SU-DHL-6 (cell line): Measurements from ENCODE around the gene ARHGAP4.
A peak's percentile ranks its signal among the peaks of the same experiment; 100 is the strongest.

Experiments used
- H2AFZ ChIP-seq: fragments of 200-600 bp; sonication (generic); 2 replicates; pipeline ENCODE4 v1.6.1; 2014; ENCODE audit warnings: low read depth, mild to moderate bottlenecking, moderate library complexity, mixed read lengths, antibody characterized with exemption, low read length; ENCODE audit not compliant: severe bottlenecking
- H3F3A ChIP-seq: fragments of 200-600 bp; shearing (Covaris generic); 2 replicates; pipeline ENCODE4 v1.6.0; 2016; ENCODE audit warnings: antibody characterized with exemption, mild to moderate bottlenecking; ENCODE audit not compliant: insufficient read depth
- H3K27ac ChIP-seq: fragments of 200-600 bp; sonication (generic); 2 replicates; pipeline ENCODE4 v1.5.1; 2016; ENCODE audit warnings: low read depth, mild to moderate bottlenecking, low read length, moderate library complexity, mixed read lengths
- H3K27me3 ChIP-seq: fragments of 200-600 bp; sonication (generic), shearing (Covaris generic); 2 replicates; pipeline ENCODE4 v1.6.0; 2014; ENCODE audit warnings: mild to moderate bottlenecking, low read length
- H3K36me3 ChIP-seq: fragments of 200-600 bp; sonication (generic); 2 replicates; pipeline ENCODE4 v1.6.1; 2014; ENCODE audit warnings: mild to moderate bottlenecking, low read length, mixed read lengths
- H3K4me2 ChIP-seq: fragments of 300-600, 200-600 bp; shearing (Covaris generic), sonication (generic); 2 replicates; pipeline ENCODE4 v1.6.0; 2014; ENCODE audit warnings: low read length, low read depth, mild to moderate bottlenecking; ENCODE audit not compliant: poor library complexity, severe bottlenecking
- H3K4me3 ChIP-seq: fragments of 200-600 bp; sonication (generic); 2 replicates; pipeline ENCODE4 v1.5.1; 2014; ENCODE audit warnings: antibody characterized with exemption, low read length, mild to moderate bottlenecking, mixed read lengths; ENCODE audit not compliant: insufficient read depth, poor library complexity, severe bottlenecking
- H3K79me2 ChIP-seq: fragments of 200-600 bp; sonication (generic); 2 replicates; pipeline ENCODE4 v1.6.1; 2014; ENCODE audit warnings: mild to moderate bottlenecking, low read length, moderate library complexity; ENCODE audit not compliant: insufficient read depth
- H3K9ac ChIP-seq: fragments of 200-600 bp; sonication (generic); 2 replicates; pipeline ENCODE4 v1.7.0; 2014; ENCODE audit warnings: mild to moderate bottlenecking, low read length
- H3K9me2 ChIP-seq: fragments of 200-600 bp; sonication (generic); replicated peaks from 2 replicates; pipeline ENCODE4 v1.6.1; 2014; ENCODE audit warnings: low read length; ENCODE audit not compliant: insufficient read depth
- H3K9me3 ChIP-seq: fragments of 200-600 bp; sonication (generic); 2 replicates; pipeline ENCODE4 v1.6.1; 2014; ENCODE audit warnings: low read length, mixed read lengths; ENCODE audit not compliant: insufficient read depth
- H4K20me1 ChIP-seq: fragments of 200-600 bp; sonication (generic); 2 replicates; pipeline ENCODE4 v1.6.1; 2014; ENCODE audit warnings: low read depth, mild to moderate bottlenecking, antibody characterized with exemption, low read length, moderate library complexity, mixed read lengths
- CTCF ChIP-seq: fragments of 200-600 bp; sonication (generic); IDR thresholded peaks from one replicate; pipeline ENCODE4 v1.5.1; 2017; ENCODE audit warnings: antibody characterized with exemption, mild to moderate bottlenecking, low read length, moderate library complexity; ENCODE audit not compliant: insufficient read depth, poor library complexity, severe bottlenecking
- EZH2phosphoT487 ChIP-seq: fragments of 200-600 bp; sonication (generic), shearing (Covaris generic); conservative IDR thresholded peaks from 2 replicates; pipeline ENCODE4 v1.6.1; 2018; ENCODE audit warnings: mild to moderate bottlenecking, antibody characterized with exemption, low read length, moderate library complexity, mixed read lengths

ARHGAP4 gene

GRCh38 chrX:153969125-153969903, 43.2 kb upstream of the ARHGAP4 start:
- H3K4me2 ChIP-seq, result peak overlapping the region; percentile 96
- H3K36me3 ChIP-seq, result 0 out of 2 replicates have a peak, but pooled peaks cover 4% of the 10 kb centered on the region
- no peaks in the 10 kb centered on the region for H3K27me3 ChIP-seq
- TF ChIP-seq CTCF (no peak), EZH2phosphoT487 (no peak)
- H3K9me3 ChIP-seq, result no peaks in the 10 kb centered on the region
- H3K4me3 ChIP-seq, result peak overlapping the region; percentile 96
- H3F3A ChIP-seq, result peaks cover 4% of the 10 kb centered on the region; the same call in 1 of the 2 replicates
- H3K79me2 ChIP-seq, result peaks cover 71% of the 10 kb centered on the region
- H2AFZ ChIP-seq, result no peak overlapping the region
- H3K27ac ChIP-seq, result peak overlapping the region; percentile 99
- H4K20me1 ChIP-seq, result peaks cover 19% of the 10 kb centered on the region
- peak overlapping the region; percentile 100 for H3K9ac ChIP-seq
- no peaks in the 10 kb centered on the region for H3K9me2 ChIP-seq

GRCh38 chrX:153968754-153969124, 42.7 kb upstream of the ARHGAP4 start:
- H3K36me3 ChIP-seq, result 0 out of 2 replicates have a peak, but pooled peaks cover 4% of the 10 kb centered on the region
- peak overlapping the region; percentile 96 for H3K4me3 ChIP-seq
- H3K9me3 ChIP-seq, result no peaks in the 10 kb centered on the region
- H3K9ac ChIP-seq, result peak overlapping the region; percentile 100
- H2AFZ ChIP-seq, result no peak overlapping the region
- peak overlapping the region; percentile 96 for H3K4me2 ChIP-seq
- H3K9me2 ChIP-seq, result no peaks in the 10 kb centered on the region
- peak overlapping the region; percentile 99 for H3K27ac ChIP-seq
- no peaks in the 10 kb centered on the region for H3K27me3 ChIP-seq
- peaks cover 4% of the 10 kb centered on the region; the same call in 1 of the 2 replicates for H3F3A ChIP-seq
- TF ChIP-seq EZH2phosphoT487, result no peak
- TF ChIP-seq CTCF, result no peak
- H4K20me1 ChIP-seq, result peaks cover 19% of the 10 kb centered on the region
- peaks cover 77% of the 10 kb centered on the region for H3K79me2 ChIP-seq

GRCh38 chrX:153968255-153968654, 42.2 kb upstream of the ARHGAP4 start:
- peaks cover 82% of the 10 kb centered on the region for H3K79me2 ChIP-seq
- H3K36me3 ChIP-seq, result 0 out of 2 replicates have a peak, but pooled peaks cover 4% of the 10 kb centered on the region
- H3F3A ChIP-seq, result peaks cover 4% of the 10 kb centered on the region; the same call in 1 of the 2 replicates
- H3K9me3 ChIP-seq, result no peaks in the 10 kb centered on the region
- no peak for TF ChIP-seq CTCF
- no peak for TF ChIP-seq EZH2phosphoT487
- H3K4me3 ChIP-seq, result peak overlapping the region; percentile 96
- H3K9me2 ChIP-seq, result no peaks in the 10 kb centered on the region
- peaks cover 19% of the 10 kb centered on the region for H4K20me1 ChIP-seq
- peak overlapping the region; percentile 100 for H3K9ac ChIP-seq
- peak overlapping the region; percentile 96 for H3K4me2 ChIP-seq
- no peaks in the 10 kb centered on the region for H3K27me3 ChIP-seq
- peak overlapping the region; percentile 99 for H3K27ac ChIP-seq
- no peak overlapping the region for H2AFZ ChIP-seq
